Endothelial cell of umbilical vein (primary cell): ENCODE measurements around the gene PARD3B. TPM values are rescaled to one million over a fixed set of nuclear protein-coding genes. Genes with fewer than 3 reads are reported as not detected.

Source experiments
- BruUV-seq: library from RNA; stranded (reverse); fragments of 400-500 nt; replicated peaks from 2 replicates; lab custom pipeline; 2021; lab: Mats Ljungman, UMichigan
- CTCF ChIA-PET: fragments of 300-600, 350-600 bp; sonication (Branson Sonifier 250); formaldehyde crosslinking; loops from one replicate; lab custom pipeline; 2021; ENCODE audit warnings: antibody characterized with exemption, inconsistent platforms; lab: Charles Lee
- POLR2A ChIA-PET: fragments of 300-600, 350-600 bp; sonication (Branson Sonifier 250); formaldehyde crosslinking; loops from one replicate; lab custom pipeline; 2021; ENCODE audit warnings: antibody characterized with exemption, inconsistent platforms; lab: Charles Lee
- DNase-seq: peaks from one replicate; pipeline ENCODE4 v3.0.0-alpha.2; 2011; ENCODE audit warnings: low read depth, low spot score
- FAIRE-seq: peaks from 2 replicates; lab custom pipeline; 2011; peaks lifted over from hg19 to GRCh38; lab: Jason Lieb, UNC
- H2AFZ ChIP-seq: 2 replicates; pipeline ENCODE4 v1.6.0; 2012; ENCODE audit warnings: low read depth, low read length, control low read depth, inconsistent platforms
- H3K27ac ChIP-seq: 2 replicates; pipeline ENCODE4 v1.5.1; 2011; ENCODE audit warnings: low read depth, mild to moderate bottlenecking, control low read depth, low read length, moderate library complexity; ENCODE audit not compliant: insufficient read depth
- H3K27me3 ChIP-seq, 2 experiments: 2 replicates each; pipeline versions ENCODE4 v1.6.0 to v1.6.1; 2011; ENCODE audit warnings: low read length in 2 of 2, mixed read lengths in 1 of 2; ENCODE audit not compliant: control insufficient read depth in 2 of 2, insufficient read depth in 2 of 2
- H3K36me3 ChIP-seq, 2 experiments: 2 replicates in 1 of 2; 3 replicates in 1 of 2; pipeline ENCODE4 v1.5.1; 2011; ENCODE audit warnings: low read length in 2 of 2, mild to moderate bottlenecking in 1 of 2, moderate library complexity in 1 of 2; ENCODE audit not compliant: control insufficient read depth in 2 of 2, insufficient read depth in 2 of 2; ENCODE audit errors: extremely low read depth in 1 of 2
- H3K4me1 ChIP-seq: 3 replicates; pipeline ENCODE4 v1.5.1; 2011; ENCODE audit warnings: mild to moderate bottlenecking, low read length; ENCODE audit not compliant: control insufficient read depth, insufficient read depth; ENCODE audit errors: extremely low read depth
- H3K4me2 ChIP-seq: 2 replicates; pipeline ENCODE4 v1.6.1; 2011; ENCODE audit warnings: low read length, control low read depth, mixed read lengths; ENCODE audit not compliant: insufficient read depth
- H3K4me3 ChIP-seq, 3 experiments: fragments of 200-600 bp in 1 of 3; sonication (generic), shearing (Covaris generic) in 1 of 3; replicated peaks in 1 of 3; 2 replicates each; pipeline ENCODE4 v1.5.1; 2011 to 2016; ENCODE audit warnings: control low read depth in 3 of 3, low read length in 3 of 3, mild to moderate bottlenecking in 2 of 3, inconsistent platforms in 1 of 3, low read depth in 1 of 3, moderate library complexity in 1 of 3; ENCODE audit not compliant: insufficient read depth in 1 of 3
- H3K79me2 ChIP-seq: 2 replicates; pipeline ENCODE4 v1.6.0; 2012; ENCODE audit warnings: low read length, inconsistent platforms; ENCODE audit not compliant: control insufficient read depth, insufficient read depth
- H3K9ac ChIP-seq: replicated peaks from 2 replicates; pipeline ENCODE3; 2011; ENCODE audit warnings: low read length, control low read depth; ENCODE audit not compliant: insufficient read depth; ENCODE audit errors: extremely low read depth
- H3K9me1 ChIP-seq: replicated peaks from 3 replicates; pipeline ENCODE4 v1.6.0; 2011; ENCODE audit warnings: mild to moderate bottlenecking, low read length; ENCODE audit not compliant: control insufficient read depth, insufficient read depth; ENCODE audit errors: extremely low read depth
- H3K9me3 ChIP-seq: replicated peaks from 2 replicates; pipeline ENCODE4 v1.5.1; 2012; ENCODE audit warnings: low read length, inconsistent platforms; ENCODE audit not compliant: control insufficient read depth, insufficient read depth
- H4K20me1 ChIP-seq: replicated peaks from 2 replicates; pipeline ENCODE3; 2011; ENCODE audit warnings: mild to moderate bottlenecking, low read length; ENCODE audit not compliant: control insufficient read depth, insufficient read depth; ENCODE audit errors: extremely low read depth
- CTCF ChIP-seq, 2 donors: IDR thresholded peaks; 1 replicate in 1 of 2; 2 replicates in 1 of 2; pipeline ENCODE4 v1.5.1; 2011; ENCODE audit warnings: low read length in 2 of 2, mild to moderate bottlenecking in 2 of 2, moderate library complexity in 2 of 2, control low read depth in 1 of 2, inconsistent platforms in 1 of 2, low read depth in 1 of 2; ENCODE audit not compliant: insufficient read depth in 1 of 2; ENCODE audit errors: extremely low read depth in 1 of 2
- EZH2 ChIP-seq: IDR thresholded peaks from 2 replicates; pipeline ENCODE4 v1.6.1; 2012; ENCODE audit warnings: borderline replicate concordance, low read depth, mild to moderate bottlenecking, moderate library complexity, low read length, inconsistent platforms; ENCODE audit not compliant: severe bottlenecking
- FOS ChIP-seq: IDR thresholded peaks from 2 replicates; pipeline ENCODE4 v1.6.1; 2011; ENCODE audit warnings: mild to moderate bottlenecking, low read length, moderate library complexity, borderline replicate concordance; ENCODE audit not compliant: insufficient read depth
- GATA2 ChIP-seq: IDR thresholded peaks from 2 replicates; pipeline ENCODE4 v1.7.0; 2011; ENCODE audit warnings: low read depth, mild to moderate bottlenecking, moderate library complexity, mixed read lengths, low read length; ENCODE audit not compliant: insufficient read length, insufficient read depth
- JUN ChIP-seq: IDR thresholded peaks from 2 replicates; pipeline ENCODE4 v1.6.1; 2011; ENCODE audit warnings: borderline replicate concordance, low read depth; ENCODE audit not compliant: insufficient read length, insufficient read depth
- MAX ChIP-seq: IDR thresholded peaks from 2 replicates; pipeline ENCODE4 v1.6.1; 2011; ENCODE audit not compliant: insufficient read depth, insufficient read length
- MYC ChIP-seq: IDR thresholded peaks from one replicate; pipeline ENCODE4 v1.6.1; 2011; ENCODE audit warnings: mild to moderate bottlenecking, low read depth, low read length
- POLR2A ChIP-seq: IDR thresholded peaks from 2 replicates; pipeline ENCODE4 v1.6.1; 2012; ENCODE audit warnings: low read depth, mild to moderate bottlenecking, control low read depth, low read length
- POLR2AphosphoS5 ChIP-seq: IDR thresholded peaks from 2 replicates; pipeline ENCODE4 v1.6.1; 2012; ENCODE audit warnings: low read depth, mild to moderate bottlenecking, control low read depth, low read length, moderate library complexity; ENCODE audit not compliant: insufficient read depth
- dilution Hi-C: fragments of 300-500 bp; cut with MboI; formaldehyde crosslinking; loops from one replicate; pipeline ENCODE4 v1.15.0; 2019; ENCODE audit warnings: low sequenced_read_pairs; ENCODE audit not compliant: extremely low pct_ligation_motif_present
- intact Hi-C: fragments of 100-400 bp; cut with micrococcal nuclease; formaldehyde crosslinking; loops from one replicate; pipeline ENCODE4 v1.10.0; 2022
- polyA plus RNA-seq, 4 experiments: library from polyadenylated mRNA; depleted of rRNA in 3 of 4; stranded (reverse) in 3 of 4; unstranded in 1 of 4; fragments of >200 nt; gene quantifications; 2 replicates each; pipeline versions ENCODE4 v1.2.1 to v1.2.3, GENCODE V29; 2011 to 2012; ENCODE audit warnings: missing spikeins in 1 of 4
- total RNA-seq: library from RNA; stranded (reverse); gene quantifications from 2 replicates; pipeline ENCODE4 v1.2.3, GENCODE V29; 2021

The PARD3B gene
- total and polyA plus RNA-seq, 2 donors (not counting 3 experiments of a cell fraction or from before 2014, with no cell fraction given), result 2.2 to 30.9 TPM

- H3K79me2 ChIP-seq, result no peaks in the 10 kb centered on the region
- no peaks in the 10 kb centered on the region for H3K9me3 ChIP-seq
- no peak for DNase-seq
- H3K27me3 ChIP-seq, result no peaks in the 10 kb centered on the region
- TF ChIP-seq GATA2, result no peak
- no peak for TF ChIP-seq POLR2A
- no peak for TF ChIP-seq FOS
- TF ChIP-seq CTCF (IDR thresholded peaks at IDR 0.05; ENCODE audit: extremely low read depth in 1 of 2, insufficient read depth in 1 of 2, low read depth in 1 of 2, low read length in 2 of 2), result no peak
- no peak for TF ChIP-seq EZH2
- TF ChIP-seq MAX, result no peak
- no peak for TF ChIP-seq POLR2AphosphoS5
- TF ChIP-seq JUN, result no peak
- TF ChIP-seq MYC, result no peak
- intact Hi-C loops, result no loop called here
- dilution Hi-C loops, result no loop called here
- H3K4me1 ChIP-seq, result no peaks in the 10 kb centered on the region
- H3K4me3 ChIP-seq, result no peak overlapping the region
- H2AFZ ChIP-seq, result no peak overlapping the region
- no peaks in the 10 kb centered on the region for H3K9me1 ChIP-seq
- no peaks in the 10 kb centered on the region for H3K36me3 ChIP-seq
- no peak for FAIRE-seq
- BruUV-seq, result no TSS peak
- no peak overlapping the region for H3K9ac ChIP-seq
- H4K20me1 ChIP-seq, result no peaks in the 10 kb centered on the region
- no peak overlapping the region for H3K27ac ChIP-seq
- CTCF ChIA-PET, result interaction anchor here (1.4 kb wide), 1 partner anchor 21 kb away, joined by 3 read pairs; no protein-coding TSS in a partner anchor
- POLR2A ChIA-PET, result no interaction called here
- no peak overlapping the region for H3K4me2 ChIP-seq
Measured at GRCh38 chr2:205524656-205525055, 979.4 kb downstream of the PARD3B start.
